ENCODE results near the gene TAAR2. TPM values are rescaled to one million over a fixed set of nuclear protein-coding genes. Genes with fewer than 3 reads are reported as not detected.

Gene TAAR2
- polyA plus RNA-seq, 1 donor (not counting 4 experiments of a cell fraction or from before 2014, with no cell fraction given): not detected

DNA sequence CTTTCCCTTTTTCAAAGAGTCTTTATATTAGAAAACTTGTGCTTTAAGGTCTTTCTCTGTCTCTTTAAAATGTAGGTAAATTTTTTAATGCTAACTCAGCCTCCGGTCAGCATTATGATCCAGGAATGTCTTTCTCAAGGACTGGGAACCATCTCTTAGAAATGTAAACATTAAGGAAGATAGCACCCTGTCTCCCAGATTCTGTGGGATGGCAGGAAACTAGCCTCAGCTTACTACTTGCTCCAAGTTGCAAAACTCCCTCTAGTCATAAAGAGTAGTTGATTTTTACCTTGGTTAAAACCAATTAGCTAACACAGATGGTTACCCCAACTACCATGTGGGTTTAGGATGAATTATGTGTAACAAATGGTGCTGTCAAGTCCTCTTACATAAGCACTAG, 39.6 kb upstream of the TAAR2 start:
- TF ChIP-seq EZH2 (IDR thresholded peaks at IDR 0.05; ENCODE audit: low read length): no peak
- TF ChIP-seq, protein P1, sequence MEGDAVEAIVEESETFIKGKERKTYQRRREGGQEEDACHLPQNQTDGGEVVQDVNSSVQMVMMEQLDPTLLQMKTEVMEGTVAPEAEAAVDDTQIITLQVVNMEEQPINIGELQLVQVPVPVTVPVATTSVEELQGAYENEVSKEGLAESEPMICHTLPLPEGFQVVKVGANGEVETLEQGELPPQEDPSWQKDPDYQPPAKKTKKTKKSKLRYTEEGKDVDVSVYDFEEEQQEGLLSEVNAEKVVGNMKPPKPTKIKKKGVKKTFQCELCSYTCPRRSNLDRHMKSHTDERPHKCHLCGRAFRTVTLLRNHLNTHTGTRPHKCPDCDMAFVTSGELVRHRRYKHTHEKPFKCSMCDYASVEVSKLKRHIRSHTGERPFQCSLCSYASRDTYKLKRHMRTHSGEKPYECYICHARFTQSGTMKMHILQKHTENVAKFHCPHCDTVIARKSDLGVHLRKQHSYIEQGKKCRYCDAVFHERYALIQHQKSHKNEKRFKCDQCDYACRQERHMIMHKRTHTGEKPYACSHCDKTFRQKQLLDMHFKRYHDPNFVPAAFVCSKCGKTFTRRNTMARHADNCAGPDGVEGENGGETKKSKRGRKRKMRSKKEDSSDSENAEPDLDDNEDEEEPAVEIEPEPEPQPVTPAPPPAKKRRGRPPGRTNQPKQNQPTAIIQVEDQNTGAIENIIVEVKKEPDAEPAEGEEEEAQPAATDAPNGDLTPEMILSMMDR (optimal IDR thresholded peaks at IDR 0.05 in 1 of 3, IDR thresholded peaks at IDR 0.05 in 1 of 3, conservative IDR thresholded peaks at IDR 0.05 in 1 of 3; ENCODE audit: extremely low read depth in 1 of 3, insufficient read depth in 2 of 3, low read length in 3 of 3): no peak
- no peak overlapping the region for H2AFZ ChIP-seq (ENCODE audit: control insufficient read depth, low read length)
- no peak overlapping the region for H3K4me2 ChIP-seq (ENCODE audit: control insufficient read depth, extremely low read depth, insufficient read depth, low read depth, low read length)
- no peaks in the 10 kb centered on the region for H3K36me3 ChIP-seq (ENCODE audit: control insufficient read depth in 2 of 2, extremely low read depth in 1 of 2, insufficient read depth in 2 of 2, low read length in 2 of 2)
- FAIRE-seq (no peak), DNase-seq (ENCODE audit: low read depth, low spot score) (no peak)
- H3K9me1 ChIP-seq (ENCODE audit: control insufficient read depth, extremely low read depth, insufficient read depth, low read length): no peaks in the 10 kb centered on the region
- H3K4me3 ChIP-seq (ENCODE audit: control insufficient read depth in 2 of 3, extremely low read depth in 1 of 3, insufficient read depth in 2 of 3, low read depth in 1 of 3, low read length in 3 of 3): no peak overlapping the region
- H3K27me3 ChIP-seq (ENCODE audit: control insufficient read depth, extremely low read depth, insufficient read depth, low read length): no peaks in the 10 kb centered on the region
- no peak overlapping the region for H3K9ac ChIP-seq (ENCODE audit: control insufficient read depth, extremely low read depth, insufficient read depth, low read length)
- H3K9me3 ChIP-seq (ENCODE audit: control insufficient read depth, low read depth, low read length): no peaks in the 10 kb centered on the region
- dilution Hi-C loops (cut with MboI; ENCODE audit: extremely low pct_ligation_motif_present, low sequenced_read_pairs): no loop called here
- H3K79me2 ChIP-seq (ENCODE audit: control insufficient read depth, insufficient read depth, low read length): no peaks in the 10 kb centered on the region
- H3K27ac ChIP-seq (ENCODE audit: control insufficient read depth, insufficient read depth, low read length): no peak overlapping the region
- no peaks in the 10 kb centered on the region for H3K4me1 ChIP-seq (ENCODE audit: control insufficient read depth, extremely low read depth, insufficient read depth, low read length)
- H4K20me1 ChIP-seq (ENCODE audit: control insufficient read depth, extremely low read depth, insufficient read depth, low read length): no peaks in the 10 kb centered on the region

DNA sequence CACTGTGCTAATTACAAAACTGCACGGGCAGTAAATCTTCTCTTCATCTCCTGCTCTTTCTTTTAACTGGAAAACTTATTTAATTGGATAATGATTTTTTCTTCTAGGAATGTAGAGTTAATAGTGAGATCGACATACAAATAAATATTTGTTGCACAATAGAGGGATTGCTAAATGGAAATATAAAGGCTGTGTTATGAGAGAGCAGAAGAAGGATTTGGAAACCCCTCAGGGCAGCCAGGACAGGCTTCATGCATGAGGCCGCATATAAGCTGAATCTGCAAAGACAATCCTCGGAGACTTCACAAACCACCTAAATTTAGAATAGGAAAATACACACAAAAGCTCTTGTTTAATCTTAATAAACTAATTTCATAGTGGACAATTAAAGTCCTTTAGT, 37.8 kb upstream of the TAAR2 start:
- dilution Hi-C loops (cut with MboI; ENCODE audit: extremely low pct_ligation_motif_present, low sequenced_read_pairs): no loop called here
- Histone ChIP-seq H3K9ac (ENCODE audit: control insufficient read depth, extremely low read depth, insufficient read depth, low read length) (no peak overlapping the region), H3K79me2 (ENCODE audit: control insufficient read depth, insufficient read depth, low read length) (no peaks in the 10 kb centered on the region), H3K4me2 (ENCODE audit: control insufficient read depth, extremely low read depth, insufficient read depth, low read depth, low read length) (no peak overlapping the region), H3K4me3 (ENCODE audit: control insufficient read depth in 2 of 3, extremely low read depth in 1 of 3, insufficient read depth in 2 of 3, low read depth in 1 of 3, low read length in 3 of 3) (no peak overlapping the region), H3K27me3 (ENCODE audit: control insufficient read depth, extremely low read depth, insufficient read depth, low read length) (no peaks in the 10 kb centered on the region), H3K4me1 (ENCODE audit: control insufficient read depth, extremely low read depth, insufficient read depth, low read length) (no peaks in the 10 kb centered on the region), H3K9me3 (ENCODE audit: control insufficient read depth, low read depth, low read length) (no peaks in the 10 kb centered on the region), H3K36me3 (ENCODE audit: control insufficient read depth in 2 of 2, extremely low read depth in 1 of 2, insufficient read depth in 2 of 2, low read length in 2 of 2) (no peaks in the 10 kb centered on the region), H3K27ac (ENCODE audit: control insufficient read depth, insufficient read depth, low read length) (no peak overlapping the region), H2AFZ (ENCODE audit: control insufficient read depth, low read length) (no peak overlapping the region), H3K9me1 (ENCODE audit: control insufficient read depth, extremely low read depth, insufficient read depth, low read length) (no peaks in the 10 kb centered on the region), H4K20me1 (ENCODE audit: control insufficient read depth, extremely low read depth, insufficient read depth, low read length) (no peaks in the 10 kb centered on the region)
- TF ChIP-seq, protein P1 (optimal IDR thresholded peaks at IDR 0.05 in 1 of 3, IDR thresholded peaks at IDR 0.05 in 1 of 3, conservative IDR thresholded peaks at IDR 0.05 in 1 of 3; ENCODE audit: extremely low read depth in 1 of 3, insufficient read depth in 2 of 3, low read length in 3 of 3): no peak
- no peak for TF ChIP-seq EZH2 (IDR thresholded peaks at IDR 0.05; ENCODE audit: low read length)
- no peak for FAIRE-seq
- DNase-seq (ENCODE audit: low read depth, low spot score): no peak

Measured in keratinocyte (primary cell).